Thyroid gland (tissue), 4 donors: Measurements from ENCODE around the gene RCC2.

Experiments used
- POLR2A ChIP-seq, 2 donors: fragments of 450-650 bp; IDR thresholded peaks; one replicate each; pipeline ENCODE4 v1.6.1; 2017; ENCODE audit warnings: antibody characterized with exemption in 2 of 2, mild to moderate bottlenecking in 2 of 2, moderate library complexity in 1 of 2
- TF ChIP-seq, protein P1 (sequence below), 6 experiments: fragments of 200-600 bp in 3 of 6; fragments of 450-650 bp in 3 of 6; sonication (generic) in 3 of 6; IDR thresholded peaks; one replicate each; pipeline ENCODE4 v1.5.1; 2016 to 2019; ENCODE audit warnings: antibody characterized with exemption in 6 of 6, mild to moderate bottlenecking in 2 of 6, inconsistent platforms in 1 of 6, moderate library complexity in 1 of 6

DNA sequence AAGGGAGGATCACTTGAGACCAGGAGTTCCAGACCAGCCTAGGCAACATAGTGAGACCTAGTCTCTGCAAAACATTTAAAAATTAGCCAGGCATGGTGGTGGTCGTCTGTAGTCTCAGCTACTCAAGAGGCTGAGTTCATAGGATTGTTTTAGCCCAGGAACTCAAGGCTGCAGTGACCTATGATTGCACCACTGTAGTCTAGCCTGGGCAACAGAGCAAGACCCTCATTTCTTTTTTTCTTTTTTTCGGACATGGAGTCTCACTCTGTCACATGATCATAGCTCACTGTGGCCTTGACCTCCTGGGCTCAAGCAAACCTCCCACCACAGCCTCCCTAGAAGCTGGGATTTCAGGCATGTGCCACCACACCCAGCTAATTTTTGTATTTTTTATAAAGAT lies 31.9 kb upstream of the RCC2 start:
- TF ChIP-seq, protein P1, sequence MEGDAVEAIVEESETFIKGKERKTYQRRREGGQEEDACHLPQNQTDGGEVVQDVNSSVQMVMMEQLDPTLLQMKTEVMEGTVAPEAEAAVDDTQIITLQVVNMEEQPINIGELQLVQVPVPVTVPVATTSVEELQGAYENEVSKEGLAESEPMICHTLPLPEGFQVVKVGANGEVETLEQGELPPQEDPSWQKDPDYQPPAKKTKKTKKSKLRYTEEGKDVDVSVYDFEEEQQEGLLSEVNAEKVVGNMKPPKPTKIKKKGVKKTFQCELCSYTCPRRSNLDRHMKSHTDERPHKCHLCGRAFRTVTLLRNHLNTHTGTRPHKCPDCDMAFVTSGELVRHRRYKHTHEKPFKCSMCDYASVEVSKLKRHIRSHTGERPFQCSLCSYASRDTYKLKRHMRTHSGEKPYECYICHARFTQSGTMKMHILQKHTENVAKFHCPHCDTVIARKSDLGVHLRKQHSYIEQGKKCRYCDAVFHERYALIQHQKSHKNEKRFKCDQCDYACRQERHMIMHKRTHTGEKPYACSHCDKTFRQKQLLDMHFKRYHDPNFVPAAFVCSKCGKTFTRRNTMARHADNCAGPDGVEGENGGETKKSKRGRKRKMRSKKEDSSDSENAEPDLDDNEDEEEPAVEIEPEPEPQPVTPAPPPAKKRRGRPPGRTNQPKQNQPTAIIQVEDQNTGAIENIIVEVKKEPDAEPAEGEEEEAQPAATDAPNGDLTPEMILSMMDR (IDR thresholded peaks at IDR 0.05) = no peak
- TF ChIP-seq POLR2A (IDR thresholded peaks at IDR 0.05) = no peak
